Progenitor cell of endocrine pancreas (in vitro differentiated cells): ENCODE measurements around the gene PRDM4. TPM values are rescaled to one million over a fixed set of nuclear protein-coding genes. Genes with fewer than 3 reads are reported as not detected.

Experiments
- DNase-seq: peaks from one replicate; pipeline ENCODE4 v3.0.0; 2021; ENCODE audit warnings: low spot score; ENCODE audit not compliant: unreplicated experiment
- H3K27ac Mint-ChIP-seq: 2 replicates; pipeline ENCODE4 v1.8.0; 2021; ENCODE audit warnings: mild to moderate bottlenecking, moderate library complexity, mixed read lengths
- H3K27me3 Mint-ChIP-seq: 2 replicates; pipeline ENCODE4 v1.8.0; 2021; ENCODE audit warnings: mixed read lengths
- H3K36me3 Mint-ChIP-seq: 2 replicates; pipeline ENCODE4 v1.8.0; 2022; ENCODE audit warnings: mixed read lengths; ENCODE audit not compliant: insufficient read depth
- H3K4me1 Mint-ChIP-seq: 2 replicates; pipeline ENCODE4 v1.8.0; 2021; ENCODE audit warnings: low read depth, mixed read lengths
- H3K4me3 Mint-ChIP-seq: 2 replicates; pipeline ENCODE4 v1.8.0; 2021; ENCODE audit warnings: low read depth, mild to moderate bottlenecking, moderate library complexity, mixed read lengths
- H3K9me3 Mint-ChIP-seq: 2 replicates; pipeline ENCODE4 v1.8.0; 2021; ENCODE audit warnings: low read depth, mixed read lengths
- CTCF ChIP-seq: fragments of 200-600 bp; sonication (generic); IDR thresholded peaks from one replicate; pipeline ENCODE4 v1.5.0; 2021; ENCODE audit warnings: antibody characterized with exemption, mild to moderate bottlenecking; ENCODE audit not compliant: unreplicated experiment
- total RNA-seq: library from RNA; stranded (reverse); gene quantifications from 2 replicates; pipeline ENCODE4 v1.2.1, GENCODE V29; 2021

The PRDM4 gene
- total RNA-seq, 1 donor from 2014 or later, result 34.0 TPM

- Mint-ChIP-seq H3K27ac (no peak overlapping the region), H3K4me3 (no peak overlapping the region), H3K4me1 (no peaks in the 10 kb centered on the region), H3K9me3 (no peaks in the 10 kb centered on the region), H3K36me3 (no peaks in the 10 kb centered on the region), H3K27me3 (peaks cover 22% of the 10 kb centered on the region)
- no peak for TF ChIP-seq CTCF
- no peak for DNase-seq
Measured at GRCh38 chr12:107783406-107784376, 22.8 kb upstream of the PRDM4 start.

- Mint-ChIP-seq H3K9me3 (no peaks in the 10 kb centered on the region), H3K27me3 (peaks cover 36% of the 10 kb centered on the region), H3K36me3 (no peaks in the 10 kb centered on the region), H3K4me3 (no peak overlapping the region), H3K4me1 (no peaks in the 10 kb centered on the region), H3K27ac (no peak overlapping the region)
- TF ChIP-seq CTCF, result no peak
- DNase-seq, result no peak
Measured at GRCh38 chr12:107782067-107782466, 21.1 kb upstream of the PRDM4 start.

- Mint-ChIP-seq H3K4me1 (no peaks in the 10 kb centered on the region), H3K36me3 (no peaks in the 10 kb centered on the region), H3K27me3 (peaks cover 51% of the 10 kb centered on the region), H3K27ac (no peak overlapping the region), H3K9me3 (no peaks in the 10 kb centered on the region), H3K4me3 (no peak overlapping the region)
- no peak for DNase-seq
- TF ChIP-seq CTCF, result no peak
Measured at GRCh38 chr12:107780298-107780697, 19.4 kb upstream of the PRDM4 start.

GRCh38 chr12:107779077-107779831, 18.3 kb upstream of the PRDM4 start:
- TF ChIP-seq CTCF, result no peak
- DNase-seq, result no peak
- Mint-ChIP-seq H3K27ac (no peak overlapping the region), H3K36me3 (no peaks in the 10 kb centered on the region), H3K27me3 (peaks cover 61% of the 10 kb centered on the region), H3K4me3 (no peak overlapping the region), H3K9me3 (no peaks in the 10 kb centered on the region), H3K4me1 (no peaks in the 10 kb centered on the region)

GRCh38 chr12:107778383-107779025, 17.6 kb upstream of the PRDM4 start:
- Mint-ChIP-seq H3K4me3 (no peak overlapping the region), H3K4me1 (no peaks in the 10 kb centered on the region), H3K27me3 (peaks cover 69% of the 10 kb centered on the region), H3K9me3 (no peaks in the 10 kb centered on the region), H3K36me3 (no peaks in the 10 kb centered on the region), H3K27ac (no peak overlapping the region)
- no peak for DNase-seq
- TF ChIP-seq CTCF, result no peak
